DOHH2 (cell line): Measurements from ENCODE around the gene ANKMY1.

Experiments used
- H3F3A ChIP-seq: fragments of 200-600 bp; sonication (generic), shearing (Covaris generic); 2 replicates; pipeline ENCODE4 v1.6.0; 2016; ENCODE audit warnings: antibody characterized with exemption, mild to moderate bottlenecking; ENCODE audit not compliant: control insufficient read depth, insufficient read depth
- H3K27ac ChIP-seq: fragments of 200-600 bp; sonication (generic); 2 replicates; pipeline ENCODE4 v1.5.1; 2014; ENCODE audit warnings: low read depth, mild to moderate bottlenecking, low read length, moderate library complexity
- H3K27me3 ChIP-seq: fragments of 200-600 bp; sonication (generic); 2 replicates; pipeline ENCODE4 v1.6.1; 2014; ENCODE audit warnings: mild to moderate bottlenecking, low read length, mixed read lengths; ENCODE audit not compliant: control insufficient read depth
- H3K36me3 ChIP-seq: fragments of 200-600 bp; sonication (generic); 2 replicates; pipeline ENCODE4 v1.6.1; 2014; ENCODE audit warnings: mild to moderate bottlenecking, low read length, moderate library complexity, mixed read lengths; ENCODE audit not compliant: control insufficient read depth
- H3K4me1 ChIP-seq: fragments of 200-600 bp; sonication (generic); 2 replicates; pipeline ENCODE4 v1.6.1; 2014; ENCODE audit warnings: mild to moderate bottlenecking, low read length, mixed read lengths; ENCODE audit not compliant: control insufficient read depth
- H3K4me2 ChIP-seq: fragments of 200-600 bp; sonication (generic); 2 replicates; pipeline ENCODE4 v1.6.0; 2014; ENCODE audit warnings: mild to moderate bottlenecking, low read length, moderate library complexity
- H3K4me3 ChIP-seq: fragments of 200-600 bp; sonication (generic); 2 replicates; pipeline ENCODE4 v1.5.1; 2014; ENCODE audit warnings: mild to moderate bottlenecking, low read length, mixed read lengths
- H3K79me2 ChIP-seq: fragments of 200-600 bp; sonication (generic); 2 replicates; pipeline ENCODE4 v1.6.1; 2014; ENCODE audit warnings: mild to moderate bottlenecking, low read length, mixed read lengths; ENCODE audit not compliant: control insufficient read depth
- H3K9me2 ChIP-seq: fragments of 200-600 bp; sonication (generic); replicated peaks from 2 replicates; pipeline ENCODE4 v1.6.1; 2014; ENCODE audit warnings: mild to moderate bottlenecking, low read length, mixed read lengths; ENCODE audit not compliant: control insufficient read depth
- H3K9me3 ChIP-seq: fragments of 200-600 bp; sonication (generic); 2 replicates; pipeline ENCODE4 v1.6.1; 2014; ENCODE audit warnings: antibody characterized with exemption, low read length, mixed read lengths; ENCODE audit not compliant: control insufficient read depth, insufficient read depth
- H4K20me1 ChIP-seq: fragments of 200-600 bp; sonication (generic); 2 replicates; pipeline ENCODE4 v1.6.0; 2014; ENCODE audit warnings: low read depth, mild to moderate bottlenecking, antibody characterized with exemption, low read length, moderate library complexity; ENCODE audit not compliant: control insufficient read depth, insufficient read depth
- CTCF ChIP-seq: fragments of 200-600 bp; sonication (generic); IDR thresholded peaks from one replicate; pipeline ENCODE4 v1.5.1; 2014; ENCODE audit warnings: antibody characterized with exemption, mild to moderate bottlenecking, low read depth, low read length; ENCODE audit not compliant: poor library complexity, severe bottlenecking
- EZH2phosphoT487 ChIP-seq: fragments of 200-600 bp; sonication (generic); IDR thresholded peaks from 2 replicates; pipeline ENCODE4 v1.6.1; 2017; ENCODE audit warnings: borderline replicate concordance, mild to moderate bottlenecking, antibody characterized with exemption, low read length, moderate library complexity, mixed read lengths

Gene ANKMY1

GRCh38 chr2:240589375-240589774 is 31.6 kb upstream of the ANKMY1 start:
- no peak overlapping the region for H3K27ac ChIP-seq
- peaks cover 27% of the 10 kb centered on the region for H3K4me1 ChIP-seq
- H3K79me2 ChIP-seq: peaks cover 84% of the 10 kb centered on the region
- TF ChIP-seq CTCF: no peak
- no peak for TF ChIP-seq EZH2phosphoT487
- H3K9me3 ChIP-seq: no peaks in the 10 kb centered on the region
- peaks cover 13% of the 10 kb centered on the region for H4K20me1 ChIP-seq
- H3K36me3 ChIP-seq: peaks cover 46% of the 10 kb centered on the region
- H3K4me2 ChIP-seq: no peak overlapping the region
- H3K4me3 ChIP-seq: no peak overlapping the region
- H3K27me3 ChIP-seq: no peaks in the 10 kb centered on the region
- H3K9me2 ChIP-seq: no peaks in the 10 kb centered on the region
- peaks cover 14% of the 10 kb centered on the region for H3F3A ChIP-seq

- Histone ChIP-seq H4K20me1 (peaks cover 13% of the 10 kb centered on the region), H3K27me3 (no peaks in the 10 kb centered on the region), H3K9me3 (no peaks in the 10 kb centered on the region), H3K4me1 (peaks cover 34% of the 10 kb centered on the region), H3K79me2 (peaks cover 85% of the 10 kb centered on the region), H3K9me2 (no peaks in the 10 kb centered on the region), H3K36me3 (peaks cover 49% of the 10 kb centered on the region), H3K4me2 (peak overlapping the region; percentile 96), H3K4me3 (no peak overlapping the region; the same call in 1 of the 2 replicates), H3K27ac (no peak overlapping the region), H3F3A (peaks cover 18% of the 10 kb centered on the region)
- TF ChIP-seq EZH2phosphoT487 (no peak), CTCF (no peak)
These were observed 30.9 kb upstream of the ANKMY1 start for GRCh38 chr2:240588669-240589068.

GRCh38 chr2:240588006-240588655 is 30.3 kb upstream of the ANKMY1 start:
- Histone ChIP-seq H3F3A (peaks cover 18% of the 10 kb centered on the region), H3K4me1 (peaks cover 39% of the 10 kb centered on the region), H3K9me3 (no peaks in the 10 kb centered on the region), H3K4me3 (peak overlapping the region; percentile 78), H3K27me3 (no peaks in the 10 kb centered on the region), H3K36me3 (peaks cover 55% of the 10 kb centered on the region), H3K9me2 (no peaks in the 10 kb centered on the region), H3K27ac (no peak overlapping the region), H3K79me2 (peaks cover 85% of the 10 kb centered on the region), H4K20me1 (peaks cover 13% of the 10 kb centered on the region), H3K4me2 (peak overlapping the region; percentile 96)
- TF ChIP-seq EZH2phosphoT487: no peak
- TF ChIP-seq CTCF: no peak
